Progenitor cell of endocrine pancreas (in vitro differentiated cells): ENCODE data around the gene SEPTIN10. TPM values are rescaled to one million over a fixed set of nuclear protein-coding genes. Genes with fewer than 3 reads are reported as not detected.

Experiments
- DNase-seq: peaks from one replicate; pipeline ENCODE4 v3.0.0; 2021; ENCODE audit warnings: low spot score; ENCODE audit not compliant: unreplicated experiment
- H3K27ac Mint-ChIP-seq: 2 replicates; pipeline ENCODE4 v1.8.0; 2021; ENCODE audit warnings: mild to moderate bottlenecking, moderate library complexity, mixed read lengths
- H3K27me3 Mint-ChIP-seq: 2 replicates; pipeline ENCODE4 v1.8.0; 2021; ENCODE audit warnings: mixed read lengths
- H3K36me3 Mint-ChIP-seq: 2 replicates; pipeline ENCODE4 v1.8.0; 2022; ENCODE audit warnings: mixed read lengths; ENCODE audit not compliant: insufficient read depth
- H3K4me1 Mint-ChIP-seq: 2 replicates; pipeline ENCODE4 v1.8.0; 2021; ENCODE audit warnings: low read depth, mixed read lengths
- H3K4me3 Mint-ChIP-seq: 2 replicates; pipeline ENCODE4 v1.8.0; 2021; ENCODE audit warnings: low read depth, mild to moderate bottlenecking, moderate library complexity, mixed read lengths
- H3K9me3 Mint-ChIP-seq: 2 replicates; pipeline ENCODE4 v1.8.0; 2021; ENCODE audit warnings: low read depth, mixed read lengths
- CTCF ChIP-seq: fragments of 200-600 bp; sonication (generic); IDR thresholded peaks from one replicate; pipeline ENCODE4 v1.5.0; 2021; ENCODE audit warnings: antibody characterized with exemption, mild to moderate bottlenecking; ENCODE audit not compliant: unreplicated experiment
- total RNA-seq: library from RNA; stranded (reverse); gene quantifications from 2 replicates; pipeline ENCODE4 v1.2.1, GENCODE V29; 2021

Gene SEPTIN10
- total RNA-seq, 1 donor from 2014 or later: 67.5 TPM

DNA sequence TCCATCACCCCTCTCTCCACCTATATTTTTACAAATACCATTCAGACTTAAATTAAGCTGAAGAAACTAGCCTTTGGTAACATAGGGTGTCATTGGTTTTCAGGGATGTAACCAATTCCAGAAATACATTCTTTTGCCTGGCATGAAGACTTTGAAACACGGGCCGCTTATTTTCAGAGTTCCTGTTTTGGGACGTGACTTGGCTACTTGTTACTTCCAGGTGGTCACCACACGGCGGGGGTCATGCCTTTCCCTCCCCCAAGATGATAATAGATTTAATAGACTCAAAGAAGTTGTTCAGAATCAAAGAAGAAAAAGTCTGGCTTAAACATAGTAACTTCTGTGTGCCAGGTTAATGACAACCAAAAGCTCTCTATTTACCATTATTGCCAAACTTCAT lies 110.6 kb downstream of the SEPTIN10 start:
- TF ChIP-seq CTCF: no peak
- no peak overlapping the region for H3K4me3 Mint-ChIP-seq
- no peak overlapping the region for H3K27ac Mint-ChIP-seq

GRCh38 chr2:109501461-109501860 lies 112.3 kb downstream of the SEPTIN10 start:
- TF ChIP-seq CTCF: no peak
- no peak overlapping the region for H3K4me3 Mint-ChIP-seq
- no peaks in the 10 kb centered on the region for H3K9me3 Mint-ChIP-seq
- no peak for DNase-seq
- peaks cover 6% of the 10 kb centered on the region for H3K27me3 Mint-ChIP-seq
- H3K4me1 Mint-ChIP-seq: peaks cover 6% of the 10 kb centered on the region
- no peak overlapping the region for H3K27ac Mint-ChIP-seq
- H3K36me3 Mint-ChIP-seq: no peaks in the 10 kb centered on the region

More for the DNA sequence above, 110.6 kb downstream of the SEPTIN10 start:
- no peak for DNase-seq
- H3K4me1 Mint-ChIP-seq: peaks cover 6% of the 10 kb centered on the region
- H3K27me3 Mint-ChIP-seq: peaks cover 6% of the 10 kb centered on the region
- no peaks in the 10 kb centered on the region for H3K36me3 Mint-ChIP-seq
- no peaks in the 10 kb centered on the region for H3K9me3 Mint-ChIP-seq

GRCh38 chr2:109500910-109501309 lies 112.9 kb downstream of the SEPTIN10 start:
- TF ChIP-seq CTCF: no peak
- peaks cover 6% of the 10 kb centered on the region for H3K27me3 Mint-ChIP-seq
- H3K4me1 Mint-ChIP-seq: peaks cover 6% of the 10 kb centered on the region
- H3K4me3 Mint-ChIP-seq: no peak overlapping the region
- H3K9me3 Mint-ChIP-seq: peaks cover 3% of the 10 kb centered on the region
- H3K36me3 Mint-ChIP-seq: no peaks in the 10 kb centered on the region
- no peak for DNase-seq
- no peak overlapping the region for H3K27ac Mint-ChIP-seq

- DNase-seq: no peak
- Mint-ChIP-seq H3K4me3 (no peak overlapping the region), H3K4me1 (peaks cover 6% of the 10 kb centered on the region), H3K27me3 (peaks cover 5% of the 10 kb centered on the region), H3K9me3 (peaks cover 3% of the 10 kb centered on the region), H3K36me3 (no peaks in the 10 kb centered on the region), H3K27ac (peak overlapping the region; percentile 4)
- no peak for TF ChIP-seq CTCF
Measured at GRCh38 chr2:109499566-109499965, 114.2 kb downstream of the SEPTIN10 start.

DNA sequence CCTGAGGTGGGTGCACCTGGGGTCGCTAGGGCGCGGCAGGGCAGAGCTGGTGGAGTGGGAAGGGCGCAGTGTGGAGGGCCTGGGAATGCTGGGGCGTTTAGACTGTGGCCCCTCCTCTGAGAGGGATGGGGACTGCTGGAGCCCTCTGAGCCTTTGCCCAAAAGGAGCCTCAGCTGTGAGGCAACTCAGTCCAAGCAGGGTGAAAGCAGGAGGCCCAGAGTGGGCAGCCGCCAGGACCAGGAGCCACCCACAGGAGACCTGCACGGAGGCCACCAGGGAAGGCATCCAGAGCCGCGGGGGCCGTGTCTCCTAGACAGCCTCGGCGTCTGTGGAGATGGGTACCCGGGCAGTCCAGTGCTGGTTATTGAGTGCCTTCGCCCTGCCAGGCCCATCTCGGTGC lies 114.9 kb downstream of the SEPTIN10 start:
- Mint-ChIP-seq H3K4me3 (no peak overlapping the region), H3K27me3 (peaks cover 3% of the 10 kb centered on the region), H3K27ac (no peak overlapping the region), H3K4me1 (peaks cover 6% of the 10 kb centered on the region), H3K9me3 (peaks cover 3% of the 10 kb centered on the region), H3K36me3 (no peaks in the 10 kb centered on the region)
- DNase-seq: no peak
- no peak for TF ChIP-seq CTCF
